Activated naive CD4-positive, alpha-beta T cell treated with anti-CD3 and anti-CD28 coated beads, Interleukin-2, amount 50 U/mL, for 72 hours (primary cell): ENCODE data around the gene GALNT10. TPM values are rescaled to one million over a fixed set of nuclear protein-coding genes. Genes with fewer than 3 reads are reported as not detected.
A peak's percentile ranks its signal among the peaks of the same experiment; 100 is the strongest.

Experiments
- ATAC-seq, 2 donors: fragments of 150-1000 bp; cut with Tn5 transposase; 2 replicates each; pipeline ENCODE4 v1.10.0; 2021; ENCODE audit warnings: mild to moderate bottlenecking in 2 of 2, moderate library complexity in 2 of 2
- DNase-seq, 2 donors: peaks; one replicate each; pipeline ENCODE4 v3.0.0; 2021 to 2022; ENCODE audit warnings: low spot score in 2 of 2
- H3K27ac Mint-ChIP-seq, 2 donors: one replicate each; pipeline ENCODE4 v1.8.0; 2022; ENCODE audit warnings: mild to moderate bottlenecking in 2 of 2, mixed read lengths in 2 of 2
- H3K36me3 Mint-ChIP-seq, 2 donors: one replicate each; pipeline ENCODE4 v1.8.0; 2022; ENCODE audit warnings: mixed read lengths in 2 of 2
- H3K9me3 Mint-ChIP-seq, 2 donors: one replicate each; pipeline ENCODE4 v1.8.0; 2022; ENCODE audit warnings: mixed read lengths in 2 of 2
- total RNA-seq, 2 donors: library from RNA; stranded (reverse); gene quantifications; one replicate each; pipeline ENCODE4 v1.2.3, GENCODE V29; 2022

The GALNT10 gene
- total RNA-seq, 2 donors from 2014 or later, result 22.9 to 66.2 TPM

DNA sequence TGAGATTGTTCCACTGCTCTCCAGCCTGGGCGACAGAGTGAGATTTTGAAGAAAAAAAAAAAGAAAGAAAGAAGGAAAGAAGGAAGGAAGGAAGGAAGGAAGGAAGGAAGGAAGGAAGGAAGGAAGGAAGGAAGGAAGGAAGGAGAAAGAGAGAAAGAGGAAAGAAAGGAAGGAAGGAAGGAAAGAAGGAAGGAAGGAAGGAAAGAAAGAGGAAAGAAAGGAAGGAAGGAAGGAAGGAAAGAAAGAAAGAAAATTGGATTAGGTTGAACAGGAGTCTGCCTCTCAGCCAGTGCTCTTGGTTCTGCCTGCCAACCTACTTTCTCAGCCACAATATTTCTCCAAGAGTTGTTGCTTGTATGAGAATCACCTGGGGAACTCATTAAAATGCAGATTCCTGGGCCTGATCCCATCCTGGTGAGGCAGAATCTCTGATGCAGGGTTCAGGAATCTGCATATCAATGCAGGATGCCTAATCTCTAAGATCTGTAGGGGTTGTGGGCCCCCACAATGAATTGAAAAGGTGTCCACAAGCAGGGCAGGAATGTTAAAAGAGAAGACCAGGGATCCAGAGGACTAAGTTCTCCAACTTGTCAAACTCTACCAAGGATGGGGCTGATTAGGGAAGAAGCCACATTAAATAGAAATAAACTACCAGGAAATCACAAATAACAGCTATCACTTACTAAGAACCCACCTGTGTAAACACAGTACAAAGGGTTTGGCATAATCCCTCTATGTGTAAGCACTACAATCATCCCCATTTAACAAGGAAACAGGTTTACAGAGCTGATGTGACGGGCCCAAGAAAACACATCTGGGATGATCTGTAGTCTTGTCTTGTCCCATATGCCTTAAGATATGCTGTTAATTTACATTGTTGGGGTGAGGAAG, 23.4 kb upstream of the GALNT10 start:
- ATAC-seq (no peak), DNase-seq (no peak)
- Mint-ChIP-seq H3K27ac (no peak overlapping the region), H3K36me3 (no peaks in the 10 kb centered on the region), H3K9me3 (no peaks in the 10 kb centered on the region)

DNA sequence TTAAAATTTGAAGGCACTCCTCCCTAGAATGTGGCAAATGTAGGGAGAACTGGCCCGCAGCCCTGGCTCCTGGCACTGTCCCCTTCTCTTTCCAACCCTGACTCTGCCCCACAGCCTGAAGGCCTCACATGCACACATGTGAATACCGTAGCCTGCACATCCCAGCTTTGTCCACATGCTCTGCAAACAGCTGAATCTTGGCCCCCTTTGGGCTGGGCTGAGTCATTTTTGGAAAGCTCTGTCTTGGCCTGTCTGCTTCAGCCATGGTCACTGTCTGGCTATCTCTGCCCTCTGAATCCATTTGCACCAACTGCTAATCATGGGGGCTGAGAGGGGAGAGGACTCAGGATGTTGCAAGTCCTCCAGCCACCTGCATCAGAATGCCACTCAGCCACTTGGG, 22.1 kb upstream of the GALNT10 start:
- DNase-seq (no peak), ATAC-seq (no peak)
- Mint-ChIP-seq H3K27ac (no peak overlapping the region), H3K36me3 (no peaks in the 10 kb centered on the region), H3K9me3 (no peaks in the 10 kb centered on the region)

DNA sequence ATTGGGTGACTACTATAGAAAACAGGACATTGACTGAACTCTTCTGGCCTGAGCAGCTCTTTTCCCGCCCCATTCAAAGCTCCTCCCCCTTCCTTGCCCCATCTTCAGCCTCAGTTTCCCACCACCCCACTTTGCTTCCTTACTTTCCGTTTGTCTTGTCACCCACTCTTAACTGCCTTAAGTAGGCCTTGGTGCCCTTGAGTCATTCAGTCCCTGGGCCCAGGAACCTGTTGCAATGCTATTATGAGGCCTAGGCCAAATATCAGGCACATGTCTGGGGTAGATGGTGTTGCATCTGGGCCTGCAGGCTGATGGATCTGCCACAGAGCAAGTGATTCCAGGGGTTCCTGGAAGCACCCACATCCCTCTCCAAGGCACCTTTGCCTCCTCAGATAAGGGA, 17.7 kb upstream of the GALNT10 start:
- no peaks in the 10 kb centered on the region for H3K36me3 Mint-ChIP-seq
- DNase-seq (no peak), ATAC-seq (no peak)
- H3K9me3 Mint-ChIP-seq, result no peaks in the 10 kb centered on the region
- H3K27ac Mint-ChIP-seq, result no peak overlapping the region

DNA sequence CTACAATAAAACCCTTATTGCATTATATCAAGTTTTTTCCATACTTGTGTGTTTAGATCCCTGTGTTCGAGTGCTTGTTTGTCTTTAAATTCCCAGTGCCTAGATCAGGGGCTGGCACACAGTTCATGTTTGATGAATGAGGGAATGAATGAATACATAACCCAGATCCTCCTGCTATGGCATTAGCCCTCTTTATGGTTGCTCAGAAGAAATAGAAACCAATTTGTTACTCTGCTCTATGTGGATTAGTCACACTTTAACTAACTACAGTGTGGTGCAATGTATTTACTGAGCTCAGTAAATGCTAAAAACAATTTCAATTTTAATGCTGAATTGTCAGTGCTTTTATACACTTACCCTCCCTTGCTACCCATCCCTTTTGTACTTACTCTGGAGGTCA, 16.4 kb upstream of the GALNT10 start:
- ATAC-seq, result no peak
- H3K36me3 Mint-ChIP-seq, result no peaks in the 10 kb centered on the region
- no peak overlapping the region for H3K27ac Mint-ChIP-seq
- DNase-seq, result no peak
- H3K9me3 Mint-ChIP-seq, result no peaks in the 10 kb centered on the region

DNA sequence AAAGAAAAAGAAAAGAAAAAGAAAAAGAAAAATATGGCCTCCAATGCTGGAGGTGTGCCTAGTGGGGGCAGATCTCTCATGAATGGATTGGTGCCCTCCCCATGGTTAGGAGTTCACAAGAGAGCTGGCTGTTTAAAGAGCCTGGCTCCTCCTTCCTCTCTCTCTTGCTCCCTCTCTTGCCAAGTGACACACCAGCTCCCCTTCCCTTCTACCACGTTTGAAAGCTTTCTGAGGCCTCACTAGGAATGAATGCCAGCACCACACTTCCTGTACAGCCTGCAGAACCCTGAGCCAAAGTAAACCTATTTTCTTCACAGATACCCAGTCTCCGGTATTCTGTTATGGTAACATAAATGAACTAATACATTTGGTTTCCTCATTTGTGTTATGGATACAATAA, 14.4 kb upstream of the GALNT10 start:
- H3K9me3 Mint-ChIP-seq, result no peaks in the 10 kb centered on the region
- ATAC-seq, result no peak

DNA sequence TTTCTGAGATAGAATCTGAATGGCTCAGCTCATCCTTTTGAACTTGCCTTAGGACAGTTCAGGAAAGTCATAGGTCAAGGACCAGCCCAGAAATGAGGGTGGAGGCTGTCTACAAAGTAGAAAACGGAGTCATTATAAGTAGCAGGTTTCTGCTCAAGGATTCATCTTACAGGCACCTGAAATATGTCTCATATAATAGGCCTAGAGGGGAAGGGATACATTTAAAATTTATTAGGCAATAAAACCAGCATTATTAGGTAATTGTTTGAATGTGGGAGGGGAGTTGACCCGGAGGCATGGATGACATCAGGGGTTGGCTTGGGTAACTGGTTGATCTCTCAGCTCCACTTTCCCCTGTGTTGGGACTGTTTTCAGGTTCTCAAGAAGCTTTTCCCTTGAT, 11.9 kb upstream of the GALNT10 start:
- no peak for ATAC-seq
- no peak for DNase-seq
- Mint-ChIP-seq H3K27ac (no peak overlapping the region), H3K9me3 (no peaks in the 10 kb centered on the region), H3K36me3 (no peaks in the 10 kb centered on the region)

More for the DNA sequence above, 14.4 kb upstream of the GALNT10 start:
- no peaks in the 10 kb centered on the region for H3K36me3 Mint-ChIP-seq
- H3K27ac Mint-ChIP-seq, result no peak overlapping the region
- DNase-seq, result no peak

DNA sequence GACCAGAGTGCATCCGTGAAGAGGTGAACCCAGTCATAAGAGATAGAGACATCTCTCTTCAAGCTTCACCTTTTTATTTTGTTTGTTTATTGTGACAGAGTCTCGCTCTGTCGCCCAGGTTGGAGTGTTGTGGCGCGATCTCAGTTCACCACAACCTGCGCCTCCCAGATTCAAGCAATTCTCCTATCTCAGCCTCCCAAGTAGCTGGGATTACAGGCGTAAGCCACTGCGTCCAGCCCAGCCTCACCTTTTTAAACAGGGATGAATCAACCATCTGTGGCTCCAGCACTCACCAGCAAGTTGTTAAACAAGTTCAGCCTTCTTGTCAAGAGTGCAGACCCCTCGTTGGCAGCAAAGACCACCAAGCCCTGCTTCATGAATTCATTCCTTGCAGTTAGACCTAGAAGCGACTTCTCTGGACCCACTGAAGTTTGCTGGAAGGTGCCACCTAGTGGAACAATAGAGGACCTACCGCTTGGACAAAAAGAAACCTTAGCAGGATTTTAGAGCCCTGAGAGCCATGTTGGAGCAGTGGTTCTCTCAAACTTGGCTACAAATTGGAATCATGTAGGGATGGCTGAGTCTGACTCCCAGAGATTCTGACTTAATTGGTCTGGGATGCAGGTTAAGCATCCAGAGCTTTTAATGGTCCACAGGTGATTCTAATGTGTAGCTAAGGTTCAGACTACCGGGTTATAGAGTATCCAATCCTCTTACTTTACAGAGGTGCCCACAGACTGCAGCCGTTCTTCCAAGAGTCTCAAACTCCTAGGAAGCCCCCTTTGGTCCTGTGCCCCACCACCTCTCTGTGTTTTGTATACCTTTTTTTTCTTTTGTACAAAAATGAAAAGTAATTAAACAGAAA, 10.5 kb upstream of the GALNT10 start:
- no peak overlapping the region for H3K27ac Mint-ChIP-seq
- H3K9me3 Mint-ChIP-seq, result no peaks in the 10 kb centered on the region
- peak; percentile 89 to 91 for ATAC-seq
- DNase-seq, result no peak
- no peaks in the 10 kb centered on the region for H3K36me3 Mint-ChIP-seq

DNA sequence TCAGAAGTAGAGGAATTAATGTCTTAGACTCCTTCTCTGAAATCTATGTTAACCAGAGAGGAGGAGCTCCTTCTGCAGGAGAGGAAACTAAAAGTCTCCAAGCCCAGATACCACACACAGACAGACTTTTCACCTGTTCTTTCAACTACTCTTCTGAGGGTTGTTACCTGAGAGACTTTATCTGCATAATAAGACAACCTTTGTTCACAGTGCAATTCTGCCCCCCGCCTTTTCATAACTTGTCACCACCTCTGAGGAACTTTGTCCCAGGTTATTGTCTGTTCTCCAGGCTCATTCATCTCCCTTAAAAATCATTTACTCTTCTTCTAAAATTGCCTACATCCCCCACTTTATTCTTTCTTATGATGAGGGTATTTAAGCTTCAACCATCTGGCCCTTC, 9.4 kb upstream of the GALNT10 start:
- no peak overlapping the region for H3K27ac Mint-ChIP-seq

DNA sequence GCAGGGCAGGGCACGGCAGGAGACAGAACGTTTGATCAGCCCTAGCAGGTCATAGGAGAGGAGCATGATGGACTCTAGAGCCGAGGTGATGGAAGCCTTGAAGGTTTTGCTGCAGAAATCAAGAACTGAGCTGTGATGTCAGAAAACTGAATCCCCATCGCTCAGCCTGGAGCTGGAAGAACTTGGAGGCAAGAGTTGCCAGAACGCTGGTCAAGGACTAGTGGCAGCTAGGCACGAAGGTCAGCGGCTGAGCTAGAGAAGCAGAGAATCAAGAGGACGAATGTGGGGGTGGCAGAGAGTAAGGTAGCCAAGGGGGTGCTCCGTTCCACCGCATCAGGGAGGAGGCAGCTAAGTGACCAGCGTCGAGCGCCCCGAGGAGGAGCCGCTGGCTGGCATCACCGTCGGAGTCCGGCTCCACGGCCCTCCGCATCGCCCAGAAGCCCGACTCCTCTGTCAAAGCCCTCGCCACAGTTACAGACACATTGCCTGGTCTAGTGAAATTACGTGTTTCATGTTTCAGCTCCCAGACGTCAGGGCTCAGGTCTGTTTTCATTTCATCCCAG, 1.2 kb upstream of the GALNT10 start:
- H3K9me3 Mint-ChIP-seq, result no peaks in the 10 kb centered on the region
- ATAC-seq, result peak; percentile 29 to 53
- peak overlapping the region in 1 of 2 donors; percentile 66 for H3K27ac Mint-ChIP-seq
- DNase-seq, result no peak
- H3K36me3 Mint-ChIP-seq, result peaks cover 0 to 28% of the 10 kb centered on the region in 2 donors

More for the DNA sequence above, 9.4 kb upstream of the GALNT10 start:
- DNase-seq (no peak), ATAC-seq (no peak)
- H3K36me3 Mint-ChIP-seq, result no peaks in the 10 kb centered on the region
- H3K9me3 Mint-ChIP-seq, result no peaks in the 10 kb centered on the region

DNA sequence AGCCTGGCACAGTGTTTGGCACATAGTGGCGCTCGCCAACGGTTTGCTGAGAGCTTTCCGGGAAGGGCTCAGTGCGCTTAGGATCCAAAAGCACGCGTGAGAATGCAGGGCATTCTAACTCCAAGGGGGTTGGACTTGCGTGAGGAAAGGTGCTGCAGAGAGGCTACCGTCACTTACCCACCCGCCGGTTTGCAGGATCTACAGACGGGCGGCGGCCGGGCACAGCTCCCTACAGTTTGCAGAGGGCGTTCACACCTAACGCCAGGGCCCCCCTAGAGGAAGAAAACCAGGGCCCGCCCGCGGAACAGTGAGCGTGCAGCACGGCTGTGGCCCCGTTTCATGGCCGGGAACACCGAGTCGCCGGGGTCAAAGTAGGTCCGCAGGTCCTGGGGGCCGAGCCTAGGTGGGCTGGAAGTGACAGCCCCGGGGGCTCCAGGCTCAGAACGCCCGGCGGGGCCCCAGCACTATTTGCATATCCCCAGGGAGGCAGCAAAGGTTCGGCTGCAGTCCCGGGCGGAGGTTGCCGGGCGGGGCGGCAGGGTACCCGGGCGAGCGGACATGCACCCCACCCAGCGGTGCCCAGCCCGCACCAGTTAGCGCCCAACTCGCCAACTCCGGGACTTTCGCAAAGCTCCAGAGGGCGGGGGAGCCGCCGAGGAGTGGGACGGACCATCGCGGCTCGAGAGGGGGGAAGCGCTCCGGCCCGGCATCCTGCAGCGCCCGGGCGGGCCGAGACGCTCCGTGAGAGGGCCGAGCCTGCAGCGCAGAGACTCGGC, 526 bp upstream of the GALNT10 start:
- peaks cover 0 to 29% of the 10 kb centered on the region in 2 donors for H3K36me3 Mint-ChIP-seq
- H3K27ac Mint-ChIP-seq, result peak overlapping the region in 1 of 2 donors; percentile 66
- DNase-seq, result peak; percentile 77 to 84

DNA sequence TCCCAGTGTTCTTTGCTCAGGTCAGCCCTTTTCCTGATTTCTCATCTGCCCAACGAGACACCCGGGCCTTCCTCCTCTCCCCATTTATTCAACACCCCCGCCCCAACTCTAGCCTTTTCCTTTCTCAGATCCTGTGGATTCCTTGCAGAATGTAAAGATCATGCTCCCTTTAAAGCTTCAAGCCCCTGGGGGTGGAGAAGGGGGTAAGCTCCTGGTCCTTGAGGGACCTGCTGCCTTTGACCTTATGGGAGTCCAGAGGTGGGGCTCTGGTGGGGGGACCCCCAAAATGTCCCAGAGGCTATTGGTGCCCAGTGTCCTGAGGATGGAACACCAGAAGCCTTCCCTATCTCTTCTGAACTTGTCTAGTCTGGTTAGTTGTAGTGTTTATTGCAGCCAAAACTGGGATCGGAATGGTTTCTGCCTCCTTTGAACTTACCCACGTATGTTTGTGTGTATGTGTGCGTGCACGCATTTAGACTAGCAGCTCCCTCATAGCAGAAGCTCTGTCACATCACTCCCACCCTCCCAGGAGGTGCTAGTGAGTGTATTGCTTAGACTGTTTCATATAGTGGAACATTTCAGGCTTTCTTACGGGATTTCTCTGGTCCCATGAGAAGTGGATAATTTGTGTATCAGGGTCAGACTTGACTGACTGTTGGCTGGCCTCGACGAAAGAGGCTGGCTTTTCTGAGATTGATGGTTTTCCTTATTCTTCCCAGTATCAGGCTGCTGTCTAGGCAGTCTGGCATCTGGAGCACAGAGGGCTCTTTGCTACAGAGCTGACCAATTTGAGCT, 1.1 kb downstream of the GALNT10 start:
- Mint-ChIP-seq H3K9me3 (no peaks in the 10 kb centered on the region), H3K36me3 (peaks cover 3 to 43% of the 10 kb centered on the region in 2 donors), H3K27ac (peak overlapping the region; percentile 86 to 99)
- no peak for DNase-seq
- ATAC-seq, result no peak

More for the DNA sequence above, 526 bp upstream of the GALNT10 start:
- peak; percentile 82 for ATAC-seq
- no peaks in the 10 kb centered on the region for H3K9me3 Mint-ChIP-seq

DNA sequence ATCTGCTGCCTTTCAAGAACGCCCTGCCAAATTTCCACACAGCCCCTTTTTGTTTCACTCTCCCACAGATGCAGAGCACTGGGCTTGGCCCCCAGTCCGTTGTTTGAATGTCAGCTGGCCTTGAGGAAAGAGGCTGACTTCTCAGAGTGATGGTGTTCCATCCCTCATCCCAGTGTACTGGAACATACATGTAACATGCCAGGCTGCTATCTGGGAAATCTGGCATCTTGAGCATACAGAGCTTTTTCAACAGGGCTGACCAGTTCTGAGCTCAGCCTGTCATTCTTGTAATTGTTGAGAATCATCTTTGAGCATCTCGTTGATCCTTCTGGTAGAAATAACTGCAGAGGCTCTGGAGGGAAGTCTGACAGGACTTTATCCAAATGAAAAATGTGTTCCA, 2.8 kb downstream of the GALNT10 start:
- DNase-seq (no peak), ATAC-seq (no peak)
- H3K9me3 Mint-ChIP-seq, result no peaks in the 10 kb centered on the region
- H3K36me3 Mint-ChIP-seq, result peaks cover 5 to 50% of the 10 kb centered on the region in 2 donors
- no peak overlapping the region for H3K27ac Mint-ChIP-seq

DNA sequence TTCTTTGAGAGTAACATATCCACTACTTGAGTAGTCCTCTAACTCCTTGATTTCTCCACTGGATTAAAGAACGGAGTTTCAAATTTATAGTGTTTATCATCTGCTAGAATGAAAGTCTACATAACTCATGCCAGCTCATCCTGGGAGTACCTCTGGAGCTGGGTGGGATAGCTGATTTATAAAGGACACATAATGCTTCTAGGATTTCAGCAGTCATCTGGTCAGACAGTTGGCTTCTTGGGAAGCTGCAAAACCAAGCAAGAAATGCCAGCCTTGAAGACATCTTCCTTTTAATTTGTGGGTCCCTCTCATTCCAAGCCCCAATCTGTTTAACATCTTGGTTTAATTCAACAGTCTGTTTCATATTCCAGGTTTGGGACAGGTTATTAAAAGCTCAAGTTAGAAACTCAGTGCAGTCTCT, 3.2 kb downstream of the GALNT10 start:
- H3K36me3 Mint-ChIP-seq, result peaks cover 5 to 51% of the 10 kb centered on the region in 2 donors
- DNase-seq (no peak), ATAC-seq (no peak)
- no peaks in the 10 kb centered on the region for H3K9me3 Mint-ChIP-seq
- H3K27ac Mint-ChIP-seq, result no peak overlapping the region

DNA sequence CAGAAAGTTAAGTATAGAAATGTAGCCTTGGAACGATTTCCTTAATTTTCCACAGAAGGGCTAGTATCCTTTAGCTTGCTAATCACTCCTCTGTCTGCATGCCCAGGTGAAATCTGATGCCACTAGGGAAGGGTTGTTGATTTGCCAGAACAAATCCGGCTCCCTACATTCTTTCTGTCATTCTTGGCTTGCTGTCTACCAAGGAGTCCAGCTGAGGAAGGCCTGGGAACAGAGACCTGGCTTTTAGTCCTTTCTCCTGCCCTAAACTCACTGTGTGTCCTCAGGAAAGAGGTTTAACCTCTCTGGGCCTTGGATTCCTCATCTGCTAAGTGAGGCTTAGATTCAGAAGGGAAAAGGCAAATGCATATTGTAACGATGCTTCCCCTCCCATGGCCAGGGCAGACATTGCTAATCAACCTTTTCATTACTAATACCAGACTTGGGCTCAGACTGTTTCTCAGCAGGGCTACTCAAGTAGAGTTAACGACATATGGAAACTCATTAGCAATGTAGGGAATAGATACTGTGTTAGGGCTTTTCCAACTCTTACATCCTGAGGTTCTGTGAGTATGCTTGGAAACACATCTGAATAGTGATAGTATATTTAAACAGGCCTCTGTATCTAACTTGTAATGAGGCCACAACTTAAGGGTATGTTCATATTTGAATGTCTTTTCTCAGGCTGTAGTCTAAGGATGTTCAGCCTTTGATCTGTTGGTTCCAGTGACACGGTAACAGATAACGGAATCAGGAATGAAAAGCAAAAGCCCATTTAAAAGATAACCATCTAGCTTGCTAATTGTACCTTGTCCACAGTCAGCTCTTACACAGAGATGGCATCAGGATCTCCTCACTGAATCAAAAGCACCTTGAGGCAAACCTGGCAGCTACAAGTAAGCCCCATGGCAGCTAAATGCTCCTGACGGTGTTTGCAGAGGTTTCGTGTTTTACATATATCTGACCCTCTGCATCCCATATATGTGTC, 4.1 kb downstream of the GALNT10 start:
- H3K36me3 Mint-ChIP-seq, result peaks cover 5 to 60% of the 10 kb centered on the region in 2 donors
- no peaks in the 10 kb centered on the region for H3K9me3 Mint-ChIP-seq
- no peak overlapping the region for H3K27ac Mint-ChIP-seq
- ATAC-seq (no peak), DNase-seq (no peak)

DNA sequence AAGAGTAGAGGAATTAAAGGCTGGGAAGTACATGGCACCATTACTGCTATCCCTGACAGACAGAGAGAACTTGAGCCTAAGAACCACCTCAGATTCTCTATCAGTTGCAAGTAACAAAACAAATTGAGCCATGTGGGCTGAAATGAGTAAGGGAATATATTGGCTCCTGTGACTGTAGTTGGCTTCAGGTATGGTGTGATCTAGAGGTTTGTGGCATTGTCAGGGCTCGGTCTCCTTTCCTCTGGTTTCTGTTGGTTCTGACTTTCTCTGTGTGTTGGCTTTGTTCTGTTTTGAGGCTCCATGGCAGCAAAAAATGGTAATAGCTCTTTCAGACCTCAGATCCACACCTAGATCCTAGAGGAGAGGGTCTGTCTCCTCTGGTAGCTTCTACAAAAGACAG, 5.7 kb downstream of the GALNT10 start:
- Mint-ChIP-seq H3K36me3 (peaks cover 5 to 63% of the 10 kb centered on the region in 2 donors), H3K9me3 (no peaks in the 10 kb centered on the region), H3K27ac (peak overlapping the region; percentile 72 to 81)
- ATAC-seq, result peak in 1 of 2 donors; percentile 23
- DNase-seq, result no peak
